ENCODE data around the gene MTA2. TPM values are rescaled to one million over a fixed set of nuclear protein-coding genes. Genes with fewer than 3 reads are reported as not detected.
A peak's percentile ranks its signal among the peaks of the same experiment; 100 is the strongest.

The MTA2 gene
- total and polyA plus RNA-seq, 10 of the 15 experiments (the other 5 are each of a cell fraction or from before 2014, with no cell fraction given): 6.7 to 201 (median 113) TPM

- peak; percentile 98 for DNase-seq (ENCODE audit: low read depth, low spot score)
- ChIA-PET RAD21 (ENCODE audit: unreplicated experiment) (interaction anchor here (0.8 to 3.3 kb wide), 17 partner anchors 8 to 236 kb away, joined by 3 to 25 read pairs (median 5); partner anchors contain the start of genes C11orf98, CSKMT, EEF1G and EML3), POLR2A (interaction anchor here (0.5 to 5.0 kb wide), 37 partner anchors 9 to 1187 kb away, joined by 3 to 50 read pairs (median 5); partner anchors contain the start of genes C11orf98, CSKMT, EEF1G and EML3), SMC1A (ENCODE audit: uncharacterized antibody, unreplicated experiment) (interaction anchor here (0.6 to 2.6 kb wide), 14 partner anchors 10 to 240 kb away, joined by 3 to 11 read pairs (median 4); partner anchors contain the start of genes C11orf98, CSKMT, MTA2 and TUT1), CTCF (interaction anchor here (0.8 to 2.8 kb wide), 12 partner anchors 10 to 148 kb away, joined by 3 to 12 read pairs (median 5); partner anchors contain the start of genes C11orf98, CSKMT, MTA2 and TUT1)
- H2AFZ ChIP-seq (ENCODE audit: control insufficient read depth, low read depth, low read length): peak within 1 kb of the TSS; percentile 67
- H3K4me3 ChIP-seq: peak within 1 kb of the TSS; percentile 84
- ATAC-seq: peak; percentile 98
- H3K27ac ChIP-seq (ENCODE audit: control insufficient read depth, insufficient read depth): peak within 1 kb of the TSS; percentile 81
- intact Hi-C loops (cut with micrococcal nuclease; ENCODE audit: unreplicated experiment): loop anchor here (2.0 kb wide), 1 partner anchor 25 kb away; the partner anchor contains the start of gene GANAB
- BruUV-seq (replicated peaks): no TSS peak
- H3K4me2 ChIP-seq (ENCODE audit: control insufficient read depth, insufficient read depth): peak within 1 kb of the TSS; percentile 98
- no peaks in the 10 kb centered on the region for H3K9me3 ChIP-seq (replicated peaks; ENCODE audit: control insufficient read depth, insufficient read depth, low read length)
- peaks cover 11% of the 10 kb centered on the region for H3K79me2 ChIP-seq (ENCODE audit: control insufficient read depth, insufficient read depth, low read length)
- no peaks in the 10 kb centered on the region for H4K20me1 ChIP-seq (ENCODE audit: control insufficient read depth, insufficient read depth)
- peak within 1 kb of the TSS; percentile 96 for H3K9ac ChIP-seq (ENCODE audit: control insufficient read depth, insufficient read depth, low read length)
- in situ Hi-C loops (cut with MboI): no loop called here
- H3K4me1 ChIP-seq (ENCODE audit: control insufficient read depth, insufficient read depth, low read length): 0 out of 2 replicates have a peak, but pooled peaks cover 4% of the 10 kb centered on the region
- peaks cover 6 to 12% of the 10 kb centered on the region in 2 experiments for H3K36me3 ChIP-seq (ENCODE audit: control insufficient read depth in 2 of 2, insufficient read depth in 2 of 2, low read length in 1 of 2)
- H3K27me3 ChIP-seq (replicated peaks in 1 of 2; ENCODE audit: control insufficient read depth in 2 of 2, insufficient read depth in 2 of 2, low read length in 1 of 2): no peaks in the 10 kb centered on the region
- under 1% methylated on average over 71 of the region's 77 CpGs for WGBS (ENCODE audit: insufficient coverage, insufficient replicate concordance, low lambda C conversion rate, missing lambda C conversion rate)
- FAIRE-seq: peak; percentile 99
- TF ChIP-seq SREBF2 (IDR thresholded peaks at IDR 0.05; ENCODE audit: low read length): peak; percentile 68
- no peak for TF ChIP-seq ZZZ3 (IDR thresholded peaks at IDR 0.05; ENCODE audit: control insufficient read depth, insufficient read length, low read depth)
- no peak for TF ChIP-seq MTA3 (IDR thresholded peaks at IDR 0.05; ENCODE audit: borderline replicate concordance, low read length)
- TF ChIP-seq CHD1 (IDR thresholded peaks at IDR 0.05; ENCODE audit: low read depth, low read length): 0 out of 2 replicates have a peak, but pooled peaks have one; percentile 6
- TF ChIP-seq NR2F1 (conservative IDR thresholded peaks at IDR 0.05): 0 out of 2 replicates have a peak, but pooled peaks have one; percentile 24
- TF ChIP-seq BHLHE40 (IDR thresholded peaks at IDR 0.05; ENCODE audit: borderline replicate concordance in 1 of 2, low read depth in 2 of 2, low read length in 1 of 2): peak; percentile 86 to 91
- TF ChIP-seq, protein P1, sequence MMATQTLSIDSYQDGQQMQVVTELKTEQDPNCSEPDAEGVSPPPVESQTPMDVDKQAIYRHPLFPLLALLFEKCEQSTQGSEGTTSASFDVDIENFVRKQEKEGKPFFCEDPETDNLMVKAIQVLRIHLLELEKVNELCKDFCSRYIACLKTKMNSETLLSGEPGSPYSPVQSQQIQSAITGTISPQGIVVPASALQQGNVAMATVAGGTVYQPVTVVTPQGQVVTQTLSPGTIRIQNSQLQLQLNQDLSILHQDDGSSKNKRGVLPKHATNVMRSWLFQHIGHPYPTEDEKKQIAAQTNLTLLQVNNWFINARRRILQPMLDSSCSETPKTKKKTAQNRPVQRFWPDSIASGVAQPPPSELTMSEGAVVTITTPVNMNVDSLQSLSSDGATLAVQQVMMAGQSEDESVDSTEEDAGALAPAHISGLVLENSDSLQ (IDR thresholded peaks at IDR 0.05): peak; percentile 72
- peak; percentile 84 for TF ChIP-seq POLR2A (IDR thresholded peaks at IDR 0.05; ENCODE audit: low read depth, low read length)
- no peak for TF ChIP-seq TCF7 (IDR thresholded peaks at IDR 0.05; ENCODE audit: borderline replicate concordance)
- no peak for TF ChIP-seq PRDM15 (CRISPR knock-in tag; IDR thresholded peaks at IDR 0.05)
- no peak for TF ChIP-seq KLF5 (IDR thresholded peaks at IDR 0.05; ENCODE audit: partially characterized antibody)
- TF ChIP-seq NFIC (IDR thresholded peaks at IDR 0.05; ENCODE audit: low read depth, low read length): no peak
- TF ChIP-seq RAD21 (IDR thresholded peaks at IDR 0.05; ENCODE audit: insufficient read depth, low read depth, low read length): no peak
- peak; percentile 74 for TF ChIP-seq ZBTB11 (CRISPR knock-in tag; IDR thresholded peaks at IDR 0.05)
Measured at GRCh38 chr11:62621567-62622470, 20.2 kb upstream of the MTA2 start, which contains the start of gene B3GAT3. Gene B3GAT3 (minus strand): TSS chr11:62621986. CDS start chr11:62621947, 39 bp downstream.

All from GM12878 (cell line).